Activated CD4-positive, alpha-beta T cell treated with anti-CD3 and anti-CD28 coated beads, Interleukin-2, amount 50 U/mL, for 24 hours (primary cell): ENCODE results near the gene DMKN.

ENCODE experiments used
- DNase-seq, 2 donors: peaks; one replicate each; pipeline ENCODE4 v3.0.0-alpha.2; 2020; ENCODE audit warnings: low read depth in 1 of 2, low spot score in 1 of 2

Gene DMKN

DNA sequence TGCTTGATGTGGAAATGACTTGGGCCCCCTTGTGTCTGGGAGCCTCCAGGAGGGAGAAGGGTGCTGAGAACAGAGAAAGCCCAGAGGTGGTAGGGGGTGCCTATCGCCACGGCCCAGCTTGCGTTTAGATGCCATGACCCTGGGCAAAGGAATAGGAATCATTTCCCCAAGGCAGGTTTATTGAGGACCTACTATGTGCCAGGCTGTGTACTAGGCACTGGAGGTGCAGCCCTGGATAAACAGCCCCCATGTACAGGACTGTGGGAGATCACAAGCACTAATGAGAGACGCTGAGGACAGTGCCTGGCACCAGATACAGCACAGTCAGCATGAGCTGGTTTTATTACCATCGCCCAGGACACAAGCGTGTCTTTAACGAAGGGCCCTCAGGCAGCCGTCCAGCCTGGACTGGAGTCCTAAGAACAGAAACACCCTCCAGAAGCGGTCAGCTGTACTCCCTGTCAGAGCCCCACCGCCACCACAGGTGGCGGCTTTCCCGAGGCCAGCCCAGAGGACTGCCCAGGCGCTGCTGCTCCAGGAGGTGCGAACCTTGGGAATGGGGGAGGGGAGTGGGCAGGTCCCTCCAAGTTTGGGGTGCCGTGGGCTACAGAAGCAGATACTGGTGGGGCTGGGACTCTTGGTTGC is 36.6 kb upstream of the DMKN start:
- no peak for DNase-seq

DNA sequence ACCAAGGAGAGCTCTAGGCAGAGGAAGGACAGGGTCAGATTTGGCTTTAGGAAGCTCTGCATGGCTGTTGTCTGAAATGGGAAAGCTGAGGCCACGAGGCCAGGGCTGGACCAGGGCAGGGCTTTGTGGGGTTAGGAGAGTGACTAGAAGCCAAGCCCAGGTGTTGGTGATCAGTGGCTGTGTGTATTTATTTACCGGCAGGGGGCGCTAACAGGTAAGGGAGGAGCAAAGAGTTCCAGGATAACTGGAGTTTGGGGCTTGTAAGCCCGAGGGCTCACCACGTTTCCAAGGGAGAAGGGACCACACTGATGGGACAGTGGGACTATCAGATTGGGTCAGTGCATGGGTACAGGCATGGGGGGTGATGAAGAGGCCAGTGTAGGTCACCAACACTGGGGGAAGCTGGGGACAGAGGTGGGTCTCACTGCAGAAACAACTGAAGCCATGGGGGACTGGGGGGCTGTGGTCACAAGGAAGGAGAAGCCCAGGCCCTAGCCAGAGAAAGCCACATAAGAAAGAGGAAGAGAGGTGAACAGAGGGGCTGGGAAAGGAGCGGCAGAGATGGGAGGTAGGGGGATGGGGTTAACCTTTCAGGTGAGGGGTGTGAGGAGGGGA is 35.8 kb upstream of the DMKN start:
- DNase-seq = peak; percentile 26 to 57

DNA sequence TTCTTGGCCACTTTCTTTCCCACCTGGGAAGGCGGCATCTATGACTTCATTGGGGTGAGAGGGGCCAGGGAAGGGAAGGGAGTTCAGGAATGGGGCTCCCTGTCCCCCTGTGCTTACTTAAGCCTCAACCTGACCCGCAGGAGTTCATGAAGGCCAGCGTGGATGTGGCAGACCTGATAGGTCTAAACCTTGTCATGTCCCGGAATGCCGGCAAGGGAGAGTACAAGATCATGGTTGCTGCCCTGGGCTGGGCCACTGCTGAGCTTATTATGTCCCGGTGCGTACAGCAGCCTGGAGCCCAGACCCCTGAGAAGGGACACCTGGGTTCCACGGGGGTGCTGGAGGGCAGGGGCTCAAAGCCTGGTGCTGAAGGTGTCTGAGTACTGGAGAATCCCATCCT is 33.1 kb upstream of the DMKN start:
- no peak for DNase-seq

DNA sequence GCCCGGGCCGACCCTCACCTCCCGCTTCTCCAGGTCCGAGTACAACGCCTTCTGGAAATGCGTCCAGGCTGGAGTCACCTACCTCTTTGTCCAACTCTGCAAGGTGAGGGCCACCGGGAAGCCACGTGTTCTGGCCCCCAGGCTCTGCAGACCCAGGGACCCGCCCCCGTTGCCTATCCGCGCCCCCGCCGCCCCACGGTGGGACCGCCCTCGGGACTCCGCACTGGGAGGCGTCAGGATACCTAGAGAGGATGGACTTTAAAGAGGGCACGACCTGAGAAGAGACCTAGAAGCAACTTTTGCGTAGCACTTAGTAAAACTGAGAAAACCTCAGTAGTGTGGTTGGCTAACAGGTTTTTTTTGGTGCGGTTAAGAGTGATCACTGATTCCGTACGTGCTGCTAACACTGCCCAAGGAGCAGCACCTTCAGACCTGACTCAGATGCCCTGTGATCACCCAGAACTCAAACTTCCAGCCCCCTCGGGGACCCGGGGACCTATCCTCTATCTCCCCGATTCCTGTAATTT is 32.5 kb upstream of the DMKN start:
- DNase-seq = peak; percentile 40 to 59

DNA sequence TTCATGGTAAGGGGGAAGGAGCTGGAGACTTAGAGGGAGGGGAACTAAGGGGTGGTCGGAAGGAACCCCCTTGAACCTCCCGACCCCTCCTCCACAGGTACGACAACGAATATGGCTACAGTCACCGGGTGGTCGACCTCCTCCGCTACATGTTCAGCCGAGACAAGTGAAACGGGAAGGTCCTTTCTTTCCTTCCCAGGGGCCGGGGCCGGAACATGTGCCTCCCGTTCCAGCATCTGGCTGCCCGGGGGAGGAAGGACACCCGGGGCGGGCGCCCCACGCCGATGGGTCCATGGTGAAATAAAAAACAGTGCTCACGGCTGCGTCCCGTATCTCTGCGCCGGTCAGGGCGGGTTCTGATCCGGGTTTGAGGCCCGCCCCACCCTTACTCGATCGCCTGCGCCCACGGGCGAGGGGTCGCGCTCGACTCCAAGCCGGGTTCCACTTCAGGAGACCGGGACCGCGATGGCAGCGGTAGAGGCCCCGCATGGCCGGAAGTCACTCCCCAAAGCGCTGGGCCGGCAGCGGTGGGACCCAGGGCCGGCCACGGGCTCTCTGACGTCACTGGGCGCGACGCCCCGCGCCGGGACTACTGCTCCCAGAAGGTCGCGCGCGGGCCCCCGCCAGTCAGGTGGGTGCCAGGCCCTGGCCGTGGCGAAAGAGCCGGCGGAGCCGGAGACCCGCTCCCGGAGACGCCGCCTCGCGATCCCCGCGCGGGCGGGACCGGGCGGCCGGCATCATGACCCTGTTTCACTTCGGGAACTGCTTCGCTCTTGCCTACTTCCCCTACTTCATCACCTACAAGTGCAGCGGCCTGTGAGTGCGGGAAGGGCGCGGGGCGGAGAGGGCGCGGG is 31.8 kb upstream of the DMKN start, which contains the start of gene TMEM147:
Gene TMEM147, plus strand, starts transcription at position 626 of the 854 bp plus-strand sequence. Its CDS starts 114 bp downstream, at position 740.
- DNase-seq = peak; percentile 72 to 73

DNA sequence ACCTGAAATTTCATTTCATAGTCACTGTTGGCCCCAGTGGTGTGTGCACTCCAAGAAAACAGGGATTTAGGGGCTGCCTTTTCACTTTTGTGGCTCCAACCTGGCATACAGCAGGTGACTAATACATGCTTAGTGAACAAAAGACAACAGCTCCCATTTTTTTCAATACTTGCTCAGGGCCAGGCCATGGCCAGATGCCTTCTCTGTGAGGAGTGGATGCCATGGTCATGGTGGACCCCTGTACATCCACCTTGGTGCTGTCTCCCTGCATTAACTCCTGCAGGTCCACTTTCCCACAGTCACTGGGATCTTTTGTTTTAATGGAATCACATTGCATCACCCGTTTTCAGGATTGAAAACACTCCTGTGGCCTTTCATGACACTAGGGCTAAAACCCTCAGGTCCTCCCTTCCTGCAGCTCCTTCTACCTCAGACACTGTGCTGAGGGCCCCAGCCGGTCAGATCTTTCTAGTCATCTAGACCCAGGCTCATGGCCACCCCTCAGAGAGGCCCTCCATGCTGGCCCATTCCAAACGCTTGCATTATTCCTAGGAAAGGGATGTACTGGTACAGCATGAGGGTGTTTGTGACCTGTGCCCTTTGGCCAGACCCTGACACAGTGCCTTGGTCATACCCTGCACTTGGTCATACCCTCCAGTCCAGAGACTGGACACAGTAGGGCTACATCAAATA is 30.8 kb upstream of the DMKN start:
- DNase-seq = no peak

DNA sequence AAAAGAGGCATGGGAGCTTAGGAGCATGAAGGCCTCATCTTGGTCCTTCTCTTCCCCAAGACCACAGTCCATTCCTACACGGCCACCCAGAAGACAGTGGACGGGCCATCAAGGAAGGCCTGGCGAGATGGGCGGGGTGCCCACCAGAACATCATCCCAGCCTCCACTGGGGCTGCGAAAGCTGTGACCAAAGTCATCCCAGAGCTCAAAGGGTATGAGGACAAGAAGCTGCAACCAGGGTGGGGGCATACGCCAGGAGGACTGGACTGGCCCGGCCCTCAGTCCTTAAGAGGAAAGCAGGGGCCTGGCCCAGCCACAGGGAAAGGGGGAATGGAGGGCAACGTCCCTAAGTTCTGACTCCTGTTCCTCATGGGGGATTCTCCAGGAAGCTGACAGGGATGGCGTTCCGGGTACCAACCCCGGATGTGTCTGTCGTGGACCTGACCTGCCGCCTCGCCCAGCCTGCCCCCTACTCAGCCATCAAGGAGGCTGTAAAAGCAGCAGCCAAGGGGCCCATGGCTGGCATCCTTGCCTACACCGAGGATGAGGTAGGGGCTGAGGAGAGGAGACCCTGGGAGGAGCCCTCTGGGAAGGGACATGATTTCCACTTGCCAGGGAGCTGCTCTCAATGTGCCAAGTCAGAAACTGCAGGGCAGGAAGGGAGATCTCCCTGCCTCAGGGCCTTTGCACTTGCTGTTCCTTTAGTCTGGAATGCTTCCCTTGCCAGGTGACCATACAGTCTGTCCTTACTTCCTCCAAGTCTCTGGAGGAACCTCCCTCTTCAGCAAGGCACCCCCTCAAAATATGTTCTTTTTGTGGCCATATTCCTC is 30.0 kb upstream of the DMKN start:
- no peak for DNase-seq

DNA sequence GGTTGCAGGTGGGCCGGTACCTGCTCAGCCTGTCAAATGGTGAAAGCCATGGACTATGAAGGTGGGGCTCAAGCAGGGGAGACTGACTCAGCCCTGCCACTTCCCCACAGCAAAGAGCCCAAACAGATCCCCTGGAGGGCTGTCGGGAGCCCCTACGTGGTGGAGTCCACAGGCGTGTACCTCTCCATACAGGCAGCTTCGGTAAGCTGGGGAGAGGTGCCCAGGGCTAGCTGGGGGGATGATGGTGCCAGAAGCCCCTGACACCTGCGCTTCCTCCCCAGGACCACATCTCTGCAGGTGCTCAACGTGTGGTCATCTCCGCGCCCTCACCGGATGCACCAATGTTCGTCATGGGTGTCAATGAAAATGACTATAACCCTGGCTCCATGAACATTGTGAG is 28.8 kb upstream of the DMKN start:
- no peak for DNase-seq

DNA sequence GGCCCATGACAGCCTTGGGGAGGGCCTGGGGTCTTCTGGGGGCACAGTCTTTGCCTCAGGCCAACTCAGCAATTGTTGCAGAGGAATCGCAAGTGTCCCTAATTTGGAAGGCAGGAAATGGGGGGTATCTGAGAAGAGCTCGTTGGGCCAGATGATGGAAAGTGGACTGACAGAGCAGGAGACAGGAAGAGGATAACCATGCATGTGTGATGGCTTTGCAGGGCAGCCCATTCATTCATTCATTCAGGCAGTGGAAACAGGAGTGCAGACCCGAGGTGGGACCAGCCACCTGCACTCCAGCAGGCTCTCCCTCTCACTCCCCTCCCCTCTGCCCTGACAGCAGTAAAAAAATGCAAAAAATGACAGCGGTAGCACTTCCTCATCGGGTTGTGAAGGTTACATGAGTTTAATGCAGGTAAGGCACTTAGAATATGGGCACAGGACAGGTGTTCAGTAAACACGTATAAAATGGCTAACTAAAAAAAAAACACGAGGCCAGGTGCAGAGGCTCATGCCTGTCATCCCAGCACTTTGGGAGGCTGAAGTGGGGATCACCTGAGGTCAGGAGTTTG is 27.0 kb upstream of the DMKN start:
- no peak for DNase-seq

DNA sequence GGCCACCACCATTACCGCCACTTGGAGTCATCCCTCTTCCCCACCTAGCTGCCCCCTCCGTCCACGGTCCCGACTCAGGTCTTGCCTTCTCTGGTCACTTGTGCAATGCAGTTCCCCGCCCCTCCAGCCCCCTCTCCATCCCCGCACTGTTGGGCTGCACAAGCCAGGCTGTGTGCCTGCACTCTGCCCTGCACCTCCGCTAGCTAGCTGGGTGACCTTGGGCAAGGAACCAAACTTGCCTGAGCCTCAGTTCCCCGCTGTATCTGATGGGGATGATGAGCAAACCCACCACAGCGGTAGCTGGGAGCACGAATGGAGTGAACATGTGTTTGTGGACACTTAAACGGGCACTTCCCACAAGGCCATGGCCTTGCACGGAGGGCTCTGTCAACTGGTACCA is 26.4 kb upstream of the DMKN start:
- no peak for DNase-seq

DNA sequence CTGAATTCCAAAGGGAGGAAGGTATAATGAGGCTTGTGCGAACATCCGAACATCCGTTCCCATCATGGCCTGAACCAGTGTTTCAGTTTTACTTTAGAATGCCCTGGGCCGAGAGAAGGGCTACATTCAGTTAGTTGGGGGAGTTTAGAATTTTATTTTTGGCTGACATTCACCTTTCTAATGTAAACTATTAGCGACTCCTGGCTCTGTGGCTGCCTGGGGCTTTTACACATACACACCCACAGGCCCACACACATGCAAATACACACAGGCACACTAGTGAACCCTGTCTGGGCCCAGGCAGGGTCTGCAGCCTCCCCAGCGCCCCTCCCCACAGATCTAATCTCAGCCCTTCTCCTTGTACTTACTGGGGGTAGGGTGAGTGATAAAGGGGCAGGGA is 25.9 kb upstream of the DMKN start:
- no peak for DNase-seq

DNA sequence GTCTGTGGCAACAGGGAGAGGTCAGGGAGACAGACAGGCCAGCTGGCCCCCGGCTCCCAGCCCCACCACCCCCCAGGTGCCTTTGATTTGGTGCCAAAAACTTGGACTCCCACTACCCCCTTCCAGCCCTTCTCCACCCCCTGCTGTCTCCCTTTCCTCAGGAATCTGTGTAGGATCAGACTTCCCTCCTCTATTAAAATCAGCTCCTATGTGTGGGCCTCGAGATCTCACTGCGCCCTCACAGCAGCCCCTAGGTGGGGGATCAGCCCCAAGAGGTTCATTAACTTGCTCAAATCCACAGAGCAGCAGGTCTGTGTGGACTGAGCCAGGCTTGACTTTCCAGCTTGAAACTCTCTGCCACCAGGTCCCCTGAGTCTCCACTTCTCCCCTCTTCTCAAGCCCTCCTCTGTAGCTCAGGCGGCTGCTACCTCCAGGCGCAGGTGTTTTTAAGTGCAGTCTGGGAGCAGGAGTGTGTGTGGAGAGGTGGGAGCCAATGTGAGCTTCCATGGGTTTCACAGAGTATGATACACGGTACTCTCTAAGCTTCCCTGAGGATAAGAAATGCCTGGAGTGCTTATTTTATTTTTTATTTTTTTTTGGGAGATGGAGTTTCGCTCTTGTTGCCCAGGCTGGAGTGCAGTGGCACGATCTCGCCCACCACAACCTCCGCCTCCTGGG is 21.5 kb upstream of the DMKN start:
- no peak for DNase-seq

DNA sequence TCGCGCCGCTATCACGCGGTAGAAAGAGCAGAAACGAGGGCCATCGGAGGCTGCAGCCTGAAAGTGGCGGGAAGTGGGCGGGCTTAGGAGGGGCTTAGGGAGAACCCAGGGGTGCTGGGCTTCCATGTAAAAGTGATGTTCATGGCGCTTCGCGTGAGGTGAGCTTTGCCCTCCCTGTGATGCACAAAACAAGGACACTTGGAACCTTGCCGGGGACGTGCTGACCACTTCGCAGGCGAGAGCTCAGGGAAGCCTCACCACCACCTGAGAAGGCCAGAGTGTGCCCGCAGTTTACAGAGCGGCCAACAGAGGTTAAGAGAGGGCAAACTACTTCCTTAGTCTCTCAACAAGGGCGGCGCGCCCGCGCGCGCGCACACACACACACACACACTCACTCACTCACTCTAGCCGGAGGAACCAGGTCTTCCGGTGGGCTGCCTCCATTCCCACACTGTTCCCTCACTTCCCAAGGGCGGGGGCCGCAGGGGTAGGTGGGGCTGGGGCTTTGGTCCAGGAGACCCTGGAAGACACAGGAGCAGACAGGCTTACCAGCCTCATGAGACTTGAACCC is 20.5 kb upstream of the DMKN start:
- DNase-seq = no peak

DNA sequence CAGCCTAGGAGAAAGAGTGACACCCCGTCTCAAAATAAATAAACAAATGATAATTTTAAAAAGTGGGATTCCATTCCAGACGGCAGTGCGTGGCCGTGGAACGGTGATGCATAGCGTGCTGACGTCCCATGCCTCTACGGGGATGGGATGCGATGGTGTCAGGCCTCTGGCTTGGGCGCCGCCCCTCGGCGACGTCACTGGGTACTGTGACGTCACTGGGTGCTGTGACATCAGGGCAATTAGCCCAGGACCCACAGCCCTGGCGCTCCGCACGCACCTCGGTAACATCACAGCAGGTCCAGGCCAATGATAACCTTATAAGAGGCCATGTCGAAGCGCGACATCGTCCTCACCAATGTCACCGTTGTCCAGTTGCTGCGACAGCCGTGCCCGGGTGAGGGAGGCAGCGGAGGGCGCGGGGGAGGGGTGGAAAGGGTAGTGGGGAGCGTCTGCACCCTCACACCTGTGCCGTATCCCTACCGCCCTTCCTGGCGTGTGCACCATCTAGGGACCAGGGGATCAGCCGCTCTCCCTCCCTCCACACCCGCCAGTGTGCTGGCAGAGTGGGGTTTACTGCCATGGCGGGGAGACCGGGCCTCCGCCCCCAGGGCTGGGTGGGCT is 19.9 kb upstream of the DMKN start, which contains the start of gene GAPDHS:
Gene GAPDHS, plus strand, starts transcription at position 256 of the 621 bp plus-strand sequence. Its CDS starts 72 bp downstream, at position 328.
- no peak for DNase-seq

DNA sequence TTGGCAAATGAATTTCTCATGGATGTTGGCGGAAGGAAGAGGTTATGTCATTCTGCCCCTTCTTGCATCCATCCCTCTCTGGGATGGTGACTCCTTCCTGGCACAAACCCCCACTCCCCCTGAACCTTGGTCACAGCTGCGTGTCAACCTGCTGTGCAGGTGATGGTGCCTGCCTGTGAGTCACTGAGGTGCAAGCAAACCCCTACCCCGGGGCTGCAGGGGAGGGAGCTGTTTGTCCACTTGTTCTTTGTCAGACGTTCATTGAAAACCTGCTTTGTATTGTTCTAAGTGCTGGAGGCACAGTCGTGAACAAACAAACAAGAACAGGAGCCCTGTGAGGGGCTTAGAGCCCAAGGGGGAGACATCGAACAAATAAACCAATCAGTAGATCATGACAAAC is 17.8 kb upstream of the DMKN start:
- no peak for DNase-seq

DNA sequence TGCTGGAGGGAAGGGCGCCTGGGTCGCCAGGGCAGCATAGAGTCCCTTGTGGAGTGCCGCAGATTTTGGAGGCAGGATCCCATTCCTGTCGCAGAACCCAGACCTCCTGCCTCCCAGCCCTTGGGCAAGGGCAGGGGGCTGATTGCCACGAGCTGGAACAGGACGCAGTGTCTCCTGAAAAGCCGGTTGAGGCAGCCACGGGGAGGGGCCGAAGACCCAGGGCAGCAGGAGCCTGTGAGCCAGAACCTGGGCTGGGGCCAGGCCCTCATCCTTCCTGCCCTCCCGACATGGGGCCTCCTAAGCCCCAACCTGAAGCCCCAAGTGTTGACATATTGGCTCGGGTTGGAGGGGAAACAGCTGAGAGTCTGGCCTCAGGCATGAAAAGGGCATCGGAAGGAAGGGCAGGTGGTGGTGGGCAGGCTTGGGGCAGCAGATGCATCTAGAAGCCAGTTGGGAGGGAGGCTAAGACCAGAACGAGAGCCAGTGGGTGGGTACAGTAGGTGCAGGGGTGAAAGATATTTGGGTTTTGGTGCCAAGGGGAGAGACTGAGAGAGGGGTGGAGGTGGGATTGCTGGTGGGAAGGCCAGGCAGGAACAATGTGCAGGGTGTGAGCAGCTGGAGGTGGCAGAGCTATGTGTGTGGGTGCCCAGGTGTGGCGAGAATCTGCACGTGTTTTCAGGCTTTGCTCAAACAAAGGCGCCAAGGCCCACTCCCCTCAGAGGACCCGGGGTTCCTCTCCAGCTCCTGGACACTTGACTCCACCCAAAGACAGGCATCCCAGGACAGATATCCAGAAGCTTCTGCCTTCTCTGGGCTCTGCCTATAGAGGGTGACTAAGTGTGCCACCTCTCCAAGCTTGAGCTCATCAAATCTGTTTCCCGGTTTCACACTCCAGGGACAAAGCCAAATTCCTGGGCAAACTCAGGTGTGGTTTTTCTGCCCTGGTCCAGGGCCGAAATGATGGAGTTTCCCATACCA is 16.1 kb upstream of the DMKN start:
- no peak for DNase-seq
